Fibroblast of pulmonary artery (primary cell): ENCODE measurements around the gene EXOC3L4.
"Not testable (repeated sequence)": the region's sequence is repeated elsewhere in the genome, so short reads cannot be mapped to it uniquely, and the experiment has no call there.

ENCODE experiments used
- DNase-seq: peaks from one replicate; pipeline ENCODE4 v3.0.0-alpha.2; 2010; ENCODE audit warnings: low read depth
- H3K4me3 ChIP-seq: replicated peaks from 2 replicates; pipeline ENCODE4 v1.5.1; 2011; ENCODE audit warnings: low read depth, mild to moderate bottlenecking, control low read depth, low read length, moderate library complexity
- CTCF ChIP-seq: IDR thresholded peaks from 2 replicates; pipeline ENCODE4 v1.5.1; 2011; ENCODE audit warnings: mild to moderate bottlenecking, control low read depth, low read length, inconsistent platforms; ENCODE audit errors: missing control alignments

EXOC3L4 gene

DNA sequence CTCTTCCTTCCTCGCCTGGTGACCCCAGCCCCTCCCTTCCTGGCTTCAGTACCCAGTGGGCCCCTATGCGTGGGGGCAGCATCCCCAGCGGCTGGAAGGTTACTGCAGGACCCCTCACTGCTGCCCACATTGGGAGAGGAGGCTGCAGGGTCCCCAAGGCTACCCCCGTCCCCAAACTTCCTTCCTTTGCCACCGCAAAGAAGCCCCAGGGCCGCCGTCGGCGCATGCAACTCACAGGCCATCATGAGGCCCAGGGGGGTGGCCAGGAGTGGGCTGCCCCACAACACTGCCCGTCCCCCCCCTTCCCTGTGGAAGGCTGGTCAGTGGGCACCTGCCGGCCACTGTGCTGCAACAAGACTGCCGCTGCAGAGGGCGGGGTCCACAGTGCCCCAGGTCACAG is 19.2 kb downstream of the EXOC3L4 start:
- TF ChIP-seq CTCF: no peak
- H3K4me3 ChIP-seq: no peak overlapping the region
- no peak for DNase-seq

- H3K4me3 ChIP-seq, DNase-seq: not testable (repeated sequence)
These were observed 20.7 kb downstream of the EXOC3L4 start for GRCh38 chr14:103115086-103115679.

DNA sequence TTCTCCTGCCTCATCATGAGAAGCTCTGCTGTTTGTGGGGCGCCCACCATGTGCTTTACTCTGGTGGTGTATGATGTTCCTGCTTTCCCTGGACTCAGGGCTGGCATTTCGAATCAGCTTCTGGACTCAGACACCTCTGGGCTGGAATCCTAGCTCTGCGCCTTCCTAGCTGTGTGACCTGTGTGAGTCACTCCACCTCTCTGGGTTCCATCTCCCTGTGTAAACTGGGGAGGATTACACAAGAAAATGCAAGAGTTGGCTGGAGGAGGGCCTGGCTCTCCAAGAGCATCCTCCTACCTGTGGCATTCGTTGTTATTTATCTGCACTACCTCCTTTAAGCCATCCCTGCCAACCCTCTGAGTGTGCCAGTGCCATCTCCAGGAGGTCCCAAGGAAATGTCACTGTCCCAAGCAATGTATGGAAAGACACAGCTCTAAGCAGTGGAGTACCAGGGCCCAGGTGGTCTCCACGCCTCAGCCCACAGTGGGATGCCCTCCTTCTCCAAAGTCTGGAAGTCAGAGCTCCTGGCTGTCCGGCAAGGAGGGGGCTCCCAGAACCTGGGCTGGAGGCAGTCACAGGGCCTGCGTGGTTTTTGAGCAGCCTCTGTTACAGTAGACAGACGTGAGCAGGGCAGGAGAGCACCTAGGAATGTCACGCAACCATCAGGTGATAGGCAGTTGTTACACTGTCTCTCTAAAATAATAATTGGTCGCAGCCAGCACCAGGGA is 21.5 kb downstream of the EXOC3L4 start:
- H3K4me3 ChIP-seq: no peak overlapping the region
- peak; percentile 43 for DNase-seq
- no peak for TF ChIP-seq CTCF

GRCh38 chr14:103116636-103117035 is 22.1 kb downstream of the EXOC3L4 start:
- no peak for DNase-seq
- no peak overlapping the region for H3K4me3 ChIP-seq
- no peak for TF ChIP-seq CTCF

- H3K4me3 ChIP-seq, DNase-seq: not testable (repeated sequence)
These were observed 23.0 kb downstream of the EXOC3L4 start for GRCh38 chr14:103117499-103117898.

DNA sequence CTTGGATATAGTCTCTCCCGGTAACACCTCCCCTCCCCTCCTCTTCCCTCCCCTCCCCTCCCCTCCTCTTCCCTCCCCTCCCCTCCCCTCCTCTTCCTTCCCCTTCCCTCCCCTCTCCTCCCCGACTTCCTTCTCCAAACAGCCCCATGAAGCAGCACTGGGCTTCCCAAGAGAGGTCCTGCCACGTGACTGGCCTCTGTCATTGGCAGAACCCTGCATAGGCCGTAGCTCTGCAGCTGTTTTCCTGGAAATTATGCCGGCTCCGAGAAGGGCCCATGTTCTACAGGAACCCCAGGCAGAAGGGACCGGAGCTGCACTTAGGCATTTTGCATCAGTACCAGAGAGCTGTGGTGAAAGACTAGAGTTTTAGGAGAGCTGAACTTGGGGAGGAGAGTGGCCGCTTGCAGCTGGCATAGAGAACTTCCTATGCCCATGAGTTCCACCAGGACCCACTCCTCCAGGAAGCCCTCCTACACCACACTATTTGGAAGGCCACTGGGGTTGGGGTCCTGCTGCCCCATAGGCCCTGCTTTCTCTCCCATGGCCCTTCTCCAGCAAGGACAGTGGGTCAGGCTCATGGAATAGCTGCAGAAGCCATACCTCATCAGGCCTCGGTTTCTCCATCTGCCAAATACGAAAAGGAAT is 23.6 kb downstream of the EXOC3L4 start:
- no peak overlapping the region for H3K4me3 ChIP-seq
- DNase-seq: peak; percentile 64
- TF ChIP-seq CTCF: no peak

- TF ChIP-seq CTCF: no peak
These were observed 24.3 kb downstream of the EXOC3L4 start for GRCh38 chr14:103118663-103119404.

DNA sequence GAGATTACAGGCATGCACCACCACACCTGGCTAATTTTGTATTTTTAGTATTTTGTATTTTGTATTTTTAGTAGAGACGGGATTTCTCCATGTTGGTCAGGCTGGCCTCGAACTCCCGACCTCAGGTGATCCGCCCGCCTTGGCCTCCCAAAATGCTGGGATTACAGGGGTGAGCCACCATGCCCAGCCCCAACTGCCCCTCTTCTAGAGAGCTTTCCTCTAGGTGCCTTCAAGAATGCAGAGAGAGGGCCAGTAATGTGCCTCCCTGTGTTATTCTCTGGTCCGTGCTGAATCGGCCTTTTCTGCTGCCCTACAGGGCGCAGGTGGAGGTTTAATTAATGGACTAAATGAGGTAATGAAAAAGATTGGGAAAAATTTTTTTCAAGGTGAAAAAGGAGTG is 25.0 kb downstream of the EXOC3L4 start:
- not testable (repeated sequence) for DNase-seq, H3K4me3 ChIP-seq

More at GRCh38 chr14:103118663-103119404, 24.3 kb downstream of the EXOC3L4 start:
- no peak for DNase-seq
- no peak overlapping the region for H3K4me3 ChIP-seq
